ENCODE results near the gene PSMD9. TPM values are rescaled to one million over a fixed set of nuclear protein-coding genes. Genes with fewer than 3 reads are reported as not detected.
A peak's percentile ranks its signal among the peaks of the same experiment; 100 is the strongest.

Gene PSMD9
- total and polyA plus RNA-seq, 2 experiments from 2014 or later: 93.7 to 129 TPM

DNA sequence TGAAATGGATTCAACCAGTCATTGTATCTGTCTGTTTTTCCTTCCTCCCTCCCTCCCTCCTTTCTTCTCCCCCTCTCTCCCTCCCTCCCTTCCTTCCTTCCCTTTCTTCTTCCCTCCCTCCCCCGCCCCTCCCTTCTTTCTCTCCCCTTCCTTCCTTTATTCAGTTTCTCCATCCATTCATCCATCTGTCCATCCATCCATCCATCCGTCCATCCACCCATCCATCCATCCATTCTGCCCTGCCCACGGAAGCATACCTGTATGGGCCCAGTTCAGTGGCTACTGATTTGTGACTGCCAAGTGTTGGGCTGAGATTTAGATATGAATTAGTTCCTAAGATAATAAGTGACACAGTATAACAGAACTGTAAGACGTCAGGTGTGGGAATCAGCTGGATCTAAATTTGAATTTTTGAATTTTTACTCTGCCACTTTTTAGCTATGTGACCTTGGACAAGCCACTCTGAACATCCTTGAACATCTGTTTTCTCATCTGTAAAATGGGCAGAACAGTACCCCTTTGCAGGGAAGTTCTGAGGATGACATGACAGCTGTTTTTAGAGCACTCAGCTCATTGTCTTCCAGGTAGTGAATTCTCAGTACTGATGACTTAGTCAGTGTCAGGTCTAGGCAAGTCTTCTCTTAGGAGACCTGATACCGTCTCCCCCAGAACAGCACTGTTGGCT, 72.7 kb downstream of the PSMD9 start:
- H3K4me3 ChIP-seq: no peak overlapping the region
- peaks cover 17% of the 10 kb centered on the region for H3K4me1 ChIP-seq (ENCODE audit: insufficient read depth)
- no peak for TF ChIP-seq EZH2 (IDR thresholded peaks at IDR 0.05; ENCODE audit: insufficient read depth, poor library complexity, severe bottlenecking)
- TF ChIP-seq EZH2phosphoT487 (IDR thresholded peaks at IDR 0.05; ENCODE audit: insufficient read depth, low read depth): no peak
- 0 out of 2 replicates have a peak, but pooled peaks cover 11% of the 10 kb centered on the region for H3K36me3 ChIP-seq (ENCODE audit: low read depth)
- DNase-seq: no peak
- H3K9ac ChIP-seq: no peak overlapping the region
- H3K27ac ChIP-seq: no peak overlapping the region
- no peaks in the 10 kb centered on the region for H3K79me2 ChIP-seq (ENCODE audit: insufficient read depth)
- no peaks in the 10 kb centered on the region for H3K9me2 ChIP-seq (ENCODE audit: insufficient read depth)
- 95 to 97% methylated on average over 5 of the region's 5 CpGs for WGBS, 2 experiments (ENCODE audit: low coverage in 1 of 2, low lambda C conversion rate in 2 of 2, missing lambda C conversion rate in 2 of 2)
- in situ Hi-C loops (cut with MboI): no loop called here
- no peak overlapping the region for H2AFZ ChIP-seq
- no peaks in the 10 kb centered on the region for H3K9me3 ChIP-seq (ENCODE audit: low read depth)
- H3K4me2 ChIP-seq (ENCODE audit: unreplicated experiment): no peak overlapping the region
- peaks cover 17% of the 10 kb centered on the region; the same call in 1 of the 2 replicates for H3F3A ChIP-seq (ENCODE audit: insufficient read depth)
- 0 out of 2 replicates have a peak, but pooled peaks cover 10% of the 10 kb centered on the region for H3K27me3 ChIP-seq (replicated peaks; ENCODE audit: insufficient read depth)
- no peaks in the 10 kb centered on the region for H4K20me1 ChIP-seq (ENCODE audit: insufficient read depth)

DNA sequence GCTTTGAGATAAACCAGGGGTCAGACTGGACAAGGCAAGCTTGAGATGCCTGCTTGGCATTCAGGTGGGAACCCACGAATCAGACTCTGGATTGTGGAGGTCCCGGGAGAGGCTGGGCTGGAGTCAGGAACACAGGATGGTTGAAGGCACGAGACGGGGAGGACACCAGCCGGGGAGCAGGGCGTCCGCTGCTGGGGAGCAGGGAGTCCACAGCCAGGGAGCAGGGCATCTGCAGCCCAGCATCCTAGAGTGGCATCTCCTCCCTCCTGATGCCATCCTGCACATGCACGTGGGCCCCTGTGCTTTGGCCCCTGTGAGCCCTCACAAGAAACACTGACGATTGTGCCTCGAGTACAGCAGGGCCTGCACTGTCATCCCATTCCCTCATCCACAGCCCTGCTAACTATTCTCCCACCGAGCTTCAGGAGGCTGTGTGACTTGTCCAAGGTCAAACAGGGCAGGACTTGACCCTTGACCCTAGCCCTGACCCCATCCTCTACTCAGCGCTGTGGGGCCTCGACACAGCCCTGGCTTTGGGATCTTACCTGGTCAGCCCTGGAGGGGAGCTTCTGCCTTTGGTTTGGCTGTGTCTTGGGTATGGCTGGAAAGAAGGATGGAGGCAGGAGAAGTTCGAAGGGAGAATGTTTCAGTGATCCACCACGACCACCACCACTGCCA, 74.9 kb downstream of the PSMD9 start:
- in situ Hi-C loops (cut with MboI): no loop called here

DNA sequence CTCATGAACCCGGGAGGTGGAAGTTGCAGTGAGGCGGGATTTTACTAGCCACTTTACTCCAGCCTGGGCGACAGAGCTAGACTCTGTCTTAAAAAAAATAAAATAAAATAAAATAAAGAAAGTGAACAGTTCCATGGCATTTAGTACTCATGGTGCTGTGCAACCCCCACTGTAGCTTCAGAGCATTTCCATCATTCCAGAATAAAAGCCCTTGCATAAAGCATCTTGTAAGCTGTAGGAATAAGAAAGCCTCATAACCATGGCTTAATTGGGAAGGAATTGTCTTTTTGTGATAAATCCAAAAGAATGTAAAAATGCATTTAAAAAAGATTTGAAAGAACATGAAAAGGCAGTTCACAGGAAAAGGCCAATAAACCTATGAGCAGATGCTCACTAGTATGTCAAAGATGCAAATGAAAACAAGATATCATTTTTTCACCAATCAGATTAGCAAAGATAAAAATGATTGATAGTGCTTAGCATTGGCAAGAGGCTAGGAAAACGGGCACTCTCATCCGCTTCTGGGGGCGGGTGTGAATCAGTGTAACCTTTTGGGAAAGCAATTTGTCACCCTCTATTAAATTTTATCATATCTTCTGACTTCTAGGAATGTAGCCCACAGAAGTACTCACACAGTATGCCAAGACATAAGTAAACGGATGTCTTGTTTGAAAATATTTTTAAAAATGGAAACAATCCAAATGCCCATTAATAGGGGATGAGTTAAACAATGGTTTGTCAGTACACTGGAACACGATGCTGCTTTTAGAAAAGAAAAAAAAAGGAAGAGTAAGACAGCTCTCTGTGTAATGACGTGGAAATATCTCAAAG, 76.4 kb downstream of the PSMD9 start:
- H3F3A ChIP-seq (ENCODE audit: insufficient read depth): peaks cover 14% of the 10 kb centered on the region; the same call in 1 of the 2 replicates
- WGBS, 2 experiments (ENCODE audit: low coverage in 1 of 2, low lambda C conversion rate in 2 of 2, missing lambda C conversion rate in 2 of 2): 33% methylated on average over 9 of the region's 9 CpGs
- H3K9me2 ChIP-seq (ENCODE audit: insufficient read depth): no peaks in the 10 kb centered on the region
- in situ Hi-C loops (cut with MboI): no loop called here
- H3K27me3 ChIP-seq (replicated peaks; ENCODE audit: insufficient read depth): 0 out of 2 replicates have a peak, but pooled peaks cover 10% of the 10 kb centered on the region
- no peak overlapping the region for H3K4me3 ChIP-seq
- no peaks in the 10 kb centered on the region for H3K79me2 ChIP-seq (ENCODE audit: insufficient read depth)
- peak; percentile 90 for DNase-seq
- H3K9me3 ChIP-seq (ENCODE audit: low read depth): no peaks in the 10 kb centered on the region
- H2AFZ ChIP-seq: no peak overlapping the region
- no peaks in the 10 kb centered on the region for H4K20me1 ChIP-seq (ENCODE audit: insufficient read depth)
- TF ChIP-seq EZH2 (IDR thresholded peaks at IDR 0.05; ENCODE audit: insufficient read depth, poor library complexity, severe bottlenecking) (no peak), EZH2phosphoT487 (IDR thresholded peaks at IDR 0.05; ENCODE audit: insufficient read depth, low read depth) (peak; percentile 100)
- peak overlapping the region; percentile 10; the same call in 1 of the 2 replicates for H3K27ac ChIP-seq
- H3K9ac ChIP-seq: no peak overlapping the region
- H3K4me2 ChIP-seq (ENCODE audit: unreplicated experiment): peak overlapping the region; percentile 21
- peaks cover 11% of the 10 kb centered on the region; the same call in 1 of the 2 replicates for H3K36me3 ChIP-seq (ENCODE audit: low read depth)
- H3K4me1 ChIP-seq (ENCODE audit: insufficient read depth): peaks cover 17% of the 10 kb centered on the region

More for the DNA sequence above, 74.9 kb downstream of the PSMD9 start:
- Histone ChIP-seq H3K27ac (no peak overlapping the region), H4K20me1 (ENCODE audit: insufficient read depth) (no peaks in the 10 kb centered on the region), H3K4me1 (ENCODE audit: insufficient read depth) (peaks cover 17% of the 10 kb centered on the region), H2AFZ (no peak overlapping the region), H3K4me2 (ENCODE audit: unreplicated experiment) (no peak overlapping the region), H3K36me3 (ENCODE audit: low read depth) (peaks cover 11% of the 10 kb centered on the region; the same call in 1 of the 2 replicates), H3K4me3 (no peak overlapping the region), H3K9ac (no peak overlapping the region), H3K27me3 (replicated peaks; ENCODE audit: insufficient read depth) (0 out of 2 replicates have a peak, but pooled peaks cover 10% of the 10 kb centered on the region), H3K9me3 (ENCODE audit: low read depth) (no peaks in the 10 kb centered on the region), H3K9me2 (ENCODE audit: insufficient read depth) (no peaks in the 10 kb centered on the region), H3K79me2 (ENCODE audit: insufficient read depth) (no peaks in the 10 kb centered on the region), H3F3A (ENCODE audit: insufficient read depth) (peaks cover 17% of the 10 kb centered on the region; the same call in 1 of the 2 replicates)
- no peak for DNase-seq
- 93% methylated on average over 15 of the region's 15 CpGs for WGBS, 2 experiments (ENCODE audit: low coverage in 1 of 2, low lambda C conversion rate in 2 of 2, missing lambda C conversion rate in 2 of 2)
- no peak for TF ChIP-seq EZH2phosphoT487 (IDR thresholded peaks at IDR 0.05; ENCODE audit: insufficient read depth, low read depth)
- TF ChIP-seq EZH2 (IDR thresholded peaks at IDR 0.05; ENCODE audit: insufficient read depth, poor library complexity, severe bottlenecking): no peak

DNA sequence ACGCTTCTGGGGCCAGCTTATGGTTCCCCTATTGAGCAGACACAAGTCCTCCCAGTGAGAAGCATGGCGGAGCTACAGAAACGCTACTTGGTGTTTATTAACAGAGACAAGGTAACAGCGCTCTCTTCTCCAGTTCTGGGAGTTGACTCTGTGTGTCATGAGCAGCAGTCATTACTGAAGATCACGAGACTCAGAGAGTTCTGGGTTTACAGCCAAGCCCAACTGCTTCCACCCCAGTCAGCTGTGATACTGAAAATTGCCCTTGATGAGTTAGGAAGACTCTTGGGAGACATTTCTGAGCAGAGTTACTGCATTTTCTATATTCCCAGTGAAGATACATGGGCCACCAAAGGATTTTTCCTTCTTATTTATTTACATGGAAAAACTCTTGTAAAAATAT, 78.4 kb downstream of the PSMD9 start:
- Histone ChIP-seq H3K79me2 (ENCODE audit: insufficient read depth) (no peaks in the 10 kb centered on the region), H3K4me1 (ENCODE audit: insufficient read depth) (peaks cover 17% of the 10 kb centered on the region), H3K9me2 (ENCODE audit: insufficient read depth) (no peaks in the 10 kb centered on the region), H4K20me1 (ENCODE audit: insufficient read depth) (no peaks in the 10 kb centered on the region), H3K9me3 (ENCODE audit: low read depth) (no peaks in the 10 kb centered on the region), H3K27ac (no peak overlapping the region), H3K27me3 (replicated peaks; ENCODE audit: insufficient read depth) (0 out of 2 replicates have a peak, but pooled peaks cover 7% of the 10 kb centered on the region), H3K36me3 (ENCODE audit: low read depth) (peaks cover 3% of the 10 kb centered on the region; the same call in 1 of the 2 replicates), H3K9ac (no peak overlapping the region), H3K4me2 (ENCODE audit: unreplicated experiment) (no peak overlapping the region), H2AFZ (no peak overlapping the region), H3F3A (ENCODE audit: insufficient read depth) (peaks cover 14% of the 10 kb centered on the region; the same call in 1 of the 2 replicates), H3K4me3 (no peak overlapping the region)
- WGBS, 2 experiments (ENCODE audit: low coverage in 1 of 2, low lambda C conversion rate in 2 of 2, missing lambda C conversion rate in 2 of 2): 99 to 100% methylated on average over 5 of the region's 5 CpGs
- TF ChIP-seq EZH2phosphoT487 (IDR thresholded peaks at IDR 0.05; ENCODE audit: insufficient read depth, low read depth): no peak
- no peak for TF ChIP-seq EZH2 (IDR thresholded peaks at IDR 0.05; ENCODE audit: insufficient read depth, poor library complexity, severe bottlenecking)
- in situ Hi-C loops (cut with MboI): no loop called here
- DNase-seq: no peak

Small RNA genes lying within 50 kb of the gene (small RNA-seq; reads per million reads assigned to genes)
- gene AC069503.3 (ENCODE audit: low read depth, low replicate concordance) (not detected), gene RF00017 (ENCODE audit: low read depth, low replicate concordance) (not detected), gene RNU7-170P (ENCODE audit: low read depth, low replicate concordance) (not detected)

Other genes starting within 250 kb of the PSMD9 start
- gene MORN3, start 219.1 kb upstream of the PSMD9 start, total RNA-seq (2014; rRNA removed; shearing (Covaris generic)): 0.13 TPM in 1 of 2 replicates, not detected in the other
- 0.58 and 0.63 TPM in 2 replicates for gene MORN3, start 219.1 kb upstream of the PSMD9 start, polyA plus RNA-seq (2016; fragmentation: Nextera tagmentation; extraction: Ambion mirVana)
- 10.7 and 12.1 TPM in 2 replicates for gene TMEM120B, start 176.0 kb upstream of the PSMD9 start, total RNA-seq (2014; rRNA removed; shearing (Covaris generic))
- gene TMEM120B, start 176.0 kb upstream of the PSMD9 start, polyA plus RNA-seq (2016; fragmentation: Nextera tagmentation; extraction: Ambion mirVana): 4.7 and 4.8 TPM in 2 replicates
- 6.7 and 8.2 TPM in 2 replicates for gene RHOF, start 95.1 kb upstream of the PSMD9 start, total RNA-seq (2014; rRNA removed; shearing (Covaris generic))
- gene RHOF, start 95.1 kb upstream of the PSMD9 start, polyA plus RNA-seq (2016; fragmentation: Nextera tagmentation; extraction: Ambion mirVana): 1.5 and 2.4 TPM in 2 replicates
- gene SETD1B, start 84.8 kb upstream of the PSMD9 start, total RNA-seq (2014; rRNA removed; shearing (Covaris generic)): 2.0 and 2.7 TPM in 2 replicates
- gene SETD1B, start 84.8 kb upstream of the PSMD9 start, polyA plus RNA-seq (2016; fragmentation: Nextera tagmentation; extraction: Ambion mirVana): 1.7 and 2.0 TPM in 2 replicates
- not detected in 2 replicates for gene HPD, start 29.9 kb upstream of the PSMD9 start, total RNA-seq (2014; rRNA removed; shearing (Covaris generic))
- gene HPD, start 29.9 kb upstream of the PSMD9 start, polyA plus RNA-seq (2016; fragmentation: Nextera tagmentation; extraction: Ambion mirVana): not detected in 2 replicates
- gene CFAP251, start 29.8 kb downstream of the PSMD9 start, total RNA-seq (2014; rRNA removed; shearing (Covaris generic)): 1.6 and 4.4 TPM in 2 replicates
- gene CFAP251, start 29.8 kb downstream of the PSMD9 start, polyA plus RNA-seq (2016; fragmentation: Nextera tagmentation; extraction: Ambion mirVana): 0.46 and 0.58 TPM in 2 replicates
- 3.4 and 4.2 TPM in 2 replicates for gene BCL7A, start 133.1 kb downstream of the PSMD9 start, total RNA-seq (2014; rRNA removed; shearing (Covaris generic))
- gene BCL7A, start 133.1 kb downstream of the PSMD9 start, polyA plus RNA-seq (2016; fragmentation: Nextera tagmentation; extraction: Ambion mirVana): 2.7 and 3.0 TPM in 2 replicates
- gene MLXIP, start 190.0 kb downstream of the PSMD9 start, total RNA-seq (2014; rRNA removed; shearing (Covaris generic)): 6.4 and 7.1 TPM in 2 replicates
- gene MLXIP, start 190.0 kb downstream of the PSMD9 start, polyA plus RNA-seq (2016; fragmentation: Nextera tagmentation; extraction: Ambion mirVana): 7.4 and 7.5 TPM in 2 replicates

Data from GM23248 (cell line).